Breast epithelium (tissue), 3 donors: ENCODE measurements around the gene USHBP1.

Experiments used
- POLR2A ChIP-seq: fragments of 450-650 bp; IDR thresholded peaks from one replicate; pipeline ENCODE4 v1.6.1; 2016; ENCODE audit warnings: antibody characterized with exemption, mild to moderate bottlenecking, moderate library complexity
- POLR2AphosphoS5 ChIP-seq, 3 donors: sonication (generic); formaldehyde crosslinking; IDR thresholded peaks; one replicate each; pipeline ENCODE4 v1.6.1; 2017; ENCODE audit warnings: antibody characterized with exemption in 3 of 3
- TF ChIP-seq, protein P1 (sequence below), 3 donors: fragments of 450-650 bp; IDR thresholded peaks; one replicate each; pipeline ENCODE4 v1.5.1; 2016 to 2017; ENCODE audit warnings: antibody characterized with exemption in 3 of 3, mild to moderate bottlenecking in 3 of 3, moderate library complexity in 3 of 3

DNA sequence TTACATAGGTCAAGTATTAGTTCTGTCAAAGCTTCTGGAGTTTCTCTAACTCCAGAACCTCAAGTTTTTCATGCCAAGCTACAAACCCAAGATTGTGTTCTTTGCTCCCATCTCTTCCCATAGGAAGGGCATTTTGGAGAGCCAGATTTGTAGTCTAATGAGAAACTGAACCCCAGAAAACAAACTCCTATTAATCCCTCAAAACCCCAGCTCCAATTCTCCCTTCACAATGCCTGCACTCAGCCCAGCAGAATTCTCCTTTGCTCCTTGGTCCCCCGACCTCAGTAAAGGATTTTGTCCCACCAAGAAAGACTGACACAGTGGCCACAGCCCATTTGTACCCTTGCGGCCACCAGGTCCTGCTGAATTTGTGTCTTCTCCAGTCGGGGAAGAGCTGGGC lies 8.4 kb downstream of the USHBP1 start:
- TF ChIP-seq, protein P1, sequence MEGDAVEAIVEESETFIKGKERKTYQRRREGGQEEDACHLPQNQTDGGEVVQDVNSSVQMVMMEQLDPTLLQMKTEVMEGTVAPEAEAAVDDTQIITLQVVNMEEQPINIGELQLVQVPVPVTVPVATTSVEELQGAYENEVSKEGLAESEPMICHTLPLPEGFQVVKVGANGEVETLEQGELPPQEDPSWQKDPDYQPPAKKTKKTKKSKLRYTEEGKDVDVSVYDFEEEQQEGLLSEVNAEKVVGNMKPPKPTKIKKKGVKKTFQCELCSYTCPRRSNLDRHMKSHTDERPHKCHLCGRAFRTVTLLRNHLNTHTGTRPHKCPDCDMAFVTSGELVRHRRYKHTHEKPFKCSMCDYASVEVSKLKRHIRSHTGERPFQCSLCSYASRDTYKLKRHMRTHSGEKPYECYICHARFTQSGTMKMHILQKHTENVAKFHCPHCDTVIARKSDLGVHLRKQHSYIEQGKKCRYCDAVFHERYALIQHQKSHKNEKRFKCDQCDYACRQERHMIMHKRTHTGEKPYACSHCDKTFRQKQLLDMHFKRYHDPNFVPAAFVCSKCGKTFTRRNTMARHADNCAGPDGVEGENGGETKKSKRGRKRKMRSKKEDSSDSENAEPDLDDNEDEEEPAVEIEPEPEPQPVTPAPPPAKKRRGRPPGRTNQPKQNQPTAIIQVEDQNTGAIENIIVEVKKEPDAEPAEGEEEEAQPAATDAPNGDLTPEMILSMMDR (IDR thresholded peaks at IDR 0.05): no peak
- TF ChIP-seq POLR2A: no peak
- no peak for TF ChIP-seq POLR2AphosphoS5 (IDR thresholded peaks at IDR 0.05)
